ENCODE results near the gene CYP26B1. TPM values are rescaled to one million over a fixed set of nuclear protein-coding genes. Genes with fewer than 3 reads are reported as not detected.

The CYP26B1 gene
- total RNA-seq, 1 experiment from 2014 or later, result 3.9 TPM

DNA sequence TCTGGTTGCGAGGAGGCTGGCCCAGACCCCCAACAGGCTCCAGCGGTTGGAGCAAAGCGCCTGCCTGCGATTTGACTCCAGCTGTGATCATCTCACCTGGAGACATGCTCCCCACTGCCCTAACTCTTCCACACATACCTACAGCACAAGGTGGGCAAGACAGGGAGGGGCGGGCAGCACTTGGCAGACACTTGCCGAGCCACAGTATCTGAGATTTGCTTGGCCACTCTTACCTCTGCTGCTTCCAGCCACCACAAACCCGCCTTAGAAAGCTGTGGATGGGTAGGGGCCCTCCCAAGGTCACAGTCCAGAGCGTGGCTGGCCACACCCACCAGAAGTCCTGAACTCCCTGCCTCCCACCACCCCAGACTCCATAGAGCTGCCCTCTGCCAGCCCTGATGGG is 8.2 kb downstream of the CYP26B1 start:
- no peak overlapping the region for H3K4me2 ChIP-seq (ENCODE audit: low read length)
- H3K9me3 ChIP-seq (ENCODE audit: low read length), result no peaks in the 10 kb centered on the region
- no TSS peak for BruUV-seq (replicated peaks)
- intact Hi-C loops (cut with micrococcal nuclease), result no loop called here
- H3K4me1 ChIP-seq (ENCODE audit: insufficient read depth, low read length), result peaks cover 11% of the 10 kb centered on the region
- H3K27me3 ChIP-seq (ENCODE audit: low read length), result no peaks in the 10 kb centered on the region
- no peak overlapping the region for H2AFZ ChIP-seq (ENCODE audit: low read length)
- no peaks in the 10 kb centered on the region for H3K79me2 ChIP-seq (ENCODE audit: low read length)
- no peak for TF ChIP-seq CTCF (conservative IDR thresholded peaks at IDR 0.05; ENCODE audit: low read depth, low read length)
- no peak for TF ChIP-seq EZH2phosphoT487 (IDR thresholded peaks at IDR 0.05; ENCODE audit: borderline replicate concordance, low read length)
- no peak for TF ChIP-seq EZH2 (IDR thresholded peaks at IDR 0.05; ENCODE audit: low read length, unreplicated experiment)
- H4K20me1 ChIP-seq (ENCODE audit: low read length), result no peaks in the 10 kb centered on the region
- no peak overlapping the region for H3K9ac ChIP-seq (ENCODE audit: low read length)
- POLR2A ChIA-PET (ENCODE audit: unreplicated experiment), result no interaction called here
- DNase-seq, result no peak
- H3K36me3 ChIP-seq (ENCODE audit: low read depth, low read length), result no peaks in the 10 kb centered on the region
- H3K9me2 ChIP-seq (replicated peaks; ENCODE audit: low read length), result no peaks in the 10 kb centered on the region
- CTCF ChIA-PET, result interaction anchor here (0.6 kb wide), 1 partner anchor 59 kb away, joined by 5 read pairs; no protein-coding TSS in a partner anchor
- no peak overlapping the region for H3K27ac ChIP-seq (ENCODE audit: low read length)
- ATAC-seq, result no peak
- H3F3A ChIP-seq (ENCODE audit: low read length, unreplicated experiment), result no peaks in the 10 kb centered on the region
- no peak overlapping the region for H3K4me3 ChIP-seq (ENCODE audit: low read length)

DNA sequence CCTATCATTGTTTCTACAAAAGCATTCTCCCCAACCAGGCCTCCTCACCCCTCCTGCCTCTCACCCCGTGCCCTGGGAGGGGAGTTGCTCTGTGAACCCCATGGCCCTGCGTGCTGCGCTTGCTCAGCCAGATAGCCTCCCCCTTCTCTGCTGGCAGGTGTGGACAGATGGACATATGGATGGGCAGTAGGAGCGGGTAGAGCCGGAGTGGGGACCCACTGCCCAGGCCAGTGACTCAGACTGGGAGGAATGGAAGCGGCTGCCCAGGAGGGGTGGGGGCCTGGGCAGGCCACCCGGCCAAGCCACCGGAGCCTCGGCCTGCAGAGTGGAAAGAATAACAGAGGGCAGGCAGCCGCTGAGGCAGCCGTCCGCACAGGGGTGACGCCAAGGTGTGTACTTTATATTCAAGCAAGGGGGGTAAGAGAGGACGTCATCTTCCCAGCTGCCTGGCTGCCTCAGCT is 8.7 kb downstream of the CYP26B1 start:
- H3K9me2 ChIP-seq (replicated peaks; ENCODE audit: low read length), result no peaks in the 10 kb centered on the region
- H3K27ac ChIP-seq (ENCODE audit: low read length), result no peak overlapping the region
- H3F3A ChIP-seq (ENCODE audit: low read length, unreplicated experiment), result no peaks in the 10 kb centered on the region
- H3K36me3 ChIP-seq (ENCODE audit: low read depth, low read length), result no peaks in the 10 kb centered on the region
- ATAC-seq, result no peak
- H3K4me1 ChIP-seq (ENCODE audit: insufficient read depth, low read length), result peaks cover 11% of the 10 kb centered on the region
- no peak overlapping the region for H3K9ac ChIP-seq (ENCODE audit: low read length)
- intact Hi-C loops (cut with micrococcal nuclease), result no loop called here
- POLR2A ChIA-PET (ENCODE audit: unreplicated experiment), result no interaction called here
- no TSS peak for BruUV-seq (replicated peaks)
- no peak overlapping the region for H3K4me3 ChIP-seq (ENCODE audit: low read length)
- TF ChIP-seq EZH2 (IDR thresholded peaks at IDR 0.05; ENCODE audit: low read length, unreplicated experiment) (no peak), CTCF (conservative IDR thresholded peaks at IDR 0.05; ENCODE audit: low read depth, low read length) (no peak), EZH2phosphoT487 (IDR thresholded peaks at IDR 0.05; ENCODE audit: borderline replicate concordance, low read length) (no peak)
- CTCF ChIA-PET, result interaction anchor here (0.6 kb wide), 1 partner anchor 59 kb away, joined by 5 read pairs; no protein-coding TSS in a partner anchor
- no peaks in the 10 kb centered on the region for H4K20me1 ChIP-seq (ENCODE audit: low read length)
- no peak for DNase-seq
- H3K4me2 ChIP-seq (ENCODE audit: low read length), result no peak overlapping the region
- no peaks in the 10 kb centered on the region for H3K27me3 ChIP-seq (ENCODE audit: low read length)
- H3K9me3 ChIP-seq (ENCODE audit: low read length), result no peaks in the 10 kb centered on the region
- H3K79me2 ChIP-seq (ENCODE audit: low read length), result no peaks in the 10 kb centered on the region
- H2AFZ ChIP-seq (ENCODE audit: low read length), result no peak overlapping the region

- Histone ChIP-seq H3K9me2 (replicated peaks; ENCODE audit: low read length) (no peaks in the 10 kb centered on the region), H3K79me2 (ENCODE audit: low read length) (no peaks in the 10 kb centered on the region), H3K27me3 (ENCODE audit: low read length) (no peaks in the 10 kb centered on the region), H3K36me3 (ENCODE audit: low read depth, low read length) (no peaks in the 10 kb centered on the region), H3K4me3 (ENCODE audit: low read length) (no peak overlapping the region), H2AFZ (ENCODE audit: low read length) (no peak overlapping the region), H3K9ac (ENCODE audit: low read length) (no peak overlapping the region), H3K27ac (ENCODE audit: low read length) (no peak overlapping the region), H3K9me3 (ENCODE audit: low read length) (no peaks in the 10 kb centered on the region), H3K4me2 (ENCODE audit: low read length) (no peak overlapping the region), H4K20me1 (ENCODE audit: low read length) (no peaks in the 10 kb centered on the region), H3F3A (ENCODE audit: low read length, unreplicated experiment) (no peaks in the 10 kb centered on the region), H3K4me1 (ENCODE audit: insufficient read depth, low read length) (peaks cover 7% of the 10 kb centered on the region)
- CTCF ChIA-PET, result no interaction called here
- intact Hi-C loops (cut with micrococcal nuclease), result no loop called here
- ATAC-seq (peak; percentile 8), DNase-seq (peak; percentile 8)
- TF ChIP-seq EZH2 (IDR thresholded peaks at IDR 0.05; ENCODE audit: low read length, unreplicated experiment) (no peak), CTCF (conservative IDR thresholded peaks at IDR 0.05; ENCODE audit: low read depth, low read length) (no peak), EZH2phosphoT487 (IDR thresholded peaks at IDR 0.05; ENCODE audit: borderline replicate concordance, low read length) (no peak)
- POLR2A ChIA-PET (ENCODE audit: unreplicated experiment), result no interaction called here
- no TSS peak for BruUV-seq (replicated peaks)
Measured at GRCh38 chr2:72138011-72138881, 9.4 kb downstream of the CYP26B1 start.

All from PC-3 (cell line).